ENCODE data around the gene PSMA6. TPM values are rescaled to one million over a fixed set of nuclear protein-coding genes. Genes with fewer than 3 reads are reported as not detected.

PSMA6 gene
- total and polyA plus RNA-seq, 2 of the 13 experiments (the other 11 are each of a cell fraction or from before 2014, with no cell fraction given), result 525 to 1,109 TPM

DNA sequence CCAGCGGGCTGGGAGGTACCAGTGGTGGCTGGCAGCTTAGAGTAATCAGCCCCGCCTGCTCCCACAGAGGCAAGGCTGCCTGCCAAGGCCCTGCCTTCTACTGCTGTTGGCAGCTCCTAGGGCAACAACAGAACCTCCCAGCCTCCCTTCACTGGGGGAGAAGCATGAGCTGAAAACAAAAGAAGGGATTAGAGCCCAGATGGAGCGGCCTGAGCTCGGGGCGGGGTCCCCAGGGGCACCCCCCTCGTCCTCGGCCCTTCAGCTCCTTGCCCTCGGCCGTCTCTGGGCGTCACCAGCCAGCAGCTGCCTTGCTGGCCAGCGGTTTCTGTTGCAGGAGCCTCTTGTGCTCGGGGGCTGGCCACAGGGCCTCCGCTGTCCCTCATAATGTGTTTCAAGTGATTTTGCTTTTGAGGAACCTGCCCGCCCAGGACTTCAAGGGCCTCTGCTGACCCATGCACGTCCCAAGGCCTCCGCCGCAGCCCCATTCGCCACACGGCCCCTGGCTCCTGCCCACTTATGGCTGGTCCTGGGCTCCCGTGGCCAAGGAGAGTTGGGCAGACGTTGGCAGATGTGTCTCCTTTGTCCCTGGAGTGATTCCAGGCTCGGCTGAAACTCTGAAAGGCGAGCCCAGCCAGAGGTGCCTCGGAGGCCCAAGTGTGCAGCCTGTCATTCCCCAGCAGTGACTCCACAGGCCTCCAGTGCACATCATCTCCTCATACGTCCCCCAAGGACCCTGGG, 49.7 kb downstream of the PSMA6 start (continued):
- TF ChIP-seq SALL2 (CRISPR knock-in tag; IDR thresholded peaks at IDR 0.05) (peak; percentile 71; the same call in 1 of the 2 replicates), ZEB1 (IDR thresholded peaks at IDR 0.05; ENCODE audit: insufficient replicate concordance, low read depth) (no peak), ZBTB21 (CRISPR knock-in tag; IDR thresholded peaks at IDR 0.05) (no peak), POGZ (CRISPR knock-in tag; IDR thresholded peaks at IDR 0.05) (peak; percentile 55; the same call in 1 of the 2 replicates), NKX3-1 (CRISPR knock-in tag; IDR thresholded peaks at IDR 0.05) (0 out of 2 replicates have a peak, but pooled peaks have one; percentile 58), ZC3H13 (CRISPR knock-in tag; IDR thresholded peaks at IDR 0.05) (no peak), ZNF367 (CRISPR knock-in tag; IDR thresholded peaks at IDR 0.05; ENCODE audit: borderline replicate concordance) (no peak), HOXA7 (CRISPR knock-in tag; IDR thresholded peaks at IDR 0.05) (no peak), ZNF790 (CRISPR knock-in tag; IDR thresholded peaks at IDR 0.05; ENCODE audit: borderline replicate concordance) (no peak), HES4 (CRISPR knock-in tag; IDR thresholded peaks at IDR 0.05; ENCODE audit: borderline replicate concordance) (no peak)
- TF ChIP-seq, protein P1, sequence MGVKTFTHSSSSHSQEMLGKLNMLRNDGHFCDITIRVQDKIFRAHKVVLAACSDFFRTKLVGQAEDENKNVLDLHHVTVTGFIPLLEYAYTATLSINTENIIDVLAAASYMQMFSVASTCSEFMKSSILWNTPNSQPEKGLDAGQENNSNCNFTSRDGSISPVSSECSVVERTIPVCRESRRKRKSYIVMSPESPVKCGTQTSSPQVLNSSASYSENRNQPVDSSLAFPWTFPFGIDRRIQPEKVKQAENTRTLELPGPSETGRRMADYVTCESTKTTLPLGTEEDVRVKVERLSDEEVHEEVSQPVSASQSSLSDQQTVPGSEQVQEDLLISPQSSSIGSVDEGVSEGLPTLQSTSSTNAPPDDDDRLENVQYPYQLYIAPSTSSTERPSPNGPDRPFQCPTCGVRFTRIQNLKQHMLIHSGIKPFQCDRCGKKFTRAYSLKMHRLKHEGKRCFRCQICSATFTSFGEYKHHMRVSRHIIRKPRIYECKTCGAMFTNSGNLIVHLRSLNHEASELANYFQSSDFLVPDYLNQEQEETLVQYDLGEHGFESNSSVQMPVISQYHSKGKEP (CRISPR knock-in tag; IDR thresholded peaks at IDR 0.05), result no peak
- TF ChIP-seq, protein P2, sequence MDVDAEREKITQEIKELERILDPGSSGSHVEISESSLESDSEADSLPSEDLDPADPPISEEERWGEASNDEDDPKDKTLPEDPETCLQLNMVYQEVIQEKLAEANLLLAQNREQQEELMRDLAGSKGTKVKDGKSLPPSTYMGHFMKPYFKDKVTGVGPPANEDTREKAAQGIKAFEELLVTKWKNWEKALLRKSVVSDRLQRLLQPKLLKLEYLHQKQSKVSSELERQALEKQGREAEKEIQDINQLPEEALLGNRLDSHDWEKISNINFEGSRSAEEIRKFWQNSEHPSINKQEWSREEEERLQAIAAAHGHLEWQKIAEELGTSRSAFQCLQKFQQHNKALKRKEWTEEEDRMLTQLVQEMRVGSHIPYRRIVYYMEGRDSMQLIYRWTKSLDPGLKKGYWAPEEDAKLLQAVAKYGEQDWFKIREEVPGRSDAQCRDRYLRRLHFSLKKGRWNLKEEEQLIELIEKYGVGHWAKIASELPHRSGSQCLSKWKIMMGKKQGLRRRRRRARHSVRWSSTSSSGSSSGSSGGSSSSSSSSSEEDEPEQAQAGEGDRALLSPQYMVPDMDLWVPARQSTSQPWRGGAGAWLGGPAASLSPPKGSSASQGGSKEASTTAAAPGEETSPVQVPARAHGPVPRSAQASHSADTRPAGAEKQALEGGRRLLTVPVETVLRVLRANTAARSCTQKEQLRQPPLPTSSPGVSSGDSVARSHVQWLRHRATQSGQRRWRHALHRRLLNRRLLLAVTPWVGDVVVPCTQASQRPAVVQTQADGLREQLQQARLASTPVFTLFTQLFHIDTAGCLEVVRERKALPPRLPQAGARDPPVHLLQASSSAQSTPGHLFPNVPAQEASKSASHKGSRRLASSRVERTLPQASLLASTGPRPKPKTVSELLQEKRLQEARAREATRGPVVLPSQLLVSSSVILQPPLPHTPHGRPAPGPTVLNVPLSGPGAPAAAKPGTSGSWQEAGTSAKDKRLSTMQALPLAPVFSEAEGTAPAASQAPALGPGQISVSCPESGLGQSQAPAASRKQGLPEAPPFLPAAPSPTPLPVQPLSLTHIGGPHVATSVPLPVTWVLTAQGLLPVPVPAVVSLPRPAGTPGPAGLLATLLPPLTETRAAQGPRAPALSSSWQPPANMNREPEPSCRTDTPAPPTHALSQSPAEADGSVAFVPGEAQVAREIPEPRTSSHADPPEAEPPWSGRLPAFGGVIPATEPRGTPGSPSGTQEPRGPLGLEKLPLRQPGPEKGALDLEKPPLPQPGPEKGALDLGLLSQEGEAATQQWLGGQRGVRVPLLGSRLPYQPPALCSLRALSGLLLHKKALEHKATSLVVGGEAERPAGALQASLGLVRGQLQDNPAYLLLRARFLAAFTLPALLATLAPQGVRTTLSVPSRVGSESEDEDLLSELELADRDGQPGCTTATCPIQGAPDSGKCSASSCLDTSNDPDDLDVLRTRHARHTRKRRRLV (CRISPR knock-in tag; IDR thresholded peaks at IDR 0.05), result no peak
- TF ChIP-seq, protein P3, sequence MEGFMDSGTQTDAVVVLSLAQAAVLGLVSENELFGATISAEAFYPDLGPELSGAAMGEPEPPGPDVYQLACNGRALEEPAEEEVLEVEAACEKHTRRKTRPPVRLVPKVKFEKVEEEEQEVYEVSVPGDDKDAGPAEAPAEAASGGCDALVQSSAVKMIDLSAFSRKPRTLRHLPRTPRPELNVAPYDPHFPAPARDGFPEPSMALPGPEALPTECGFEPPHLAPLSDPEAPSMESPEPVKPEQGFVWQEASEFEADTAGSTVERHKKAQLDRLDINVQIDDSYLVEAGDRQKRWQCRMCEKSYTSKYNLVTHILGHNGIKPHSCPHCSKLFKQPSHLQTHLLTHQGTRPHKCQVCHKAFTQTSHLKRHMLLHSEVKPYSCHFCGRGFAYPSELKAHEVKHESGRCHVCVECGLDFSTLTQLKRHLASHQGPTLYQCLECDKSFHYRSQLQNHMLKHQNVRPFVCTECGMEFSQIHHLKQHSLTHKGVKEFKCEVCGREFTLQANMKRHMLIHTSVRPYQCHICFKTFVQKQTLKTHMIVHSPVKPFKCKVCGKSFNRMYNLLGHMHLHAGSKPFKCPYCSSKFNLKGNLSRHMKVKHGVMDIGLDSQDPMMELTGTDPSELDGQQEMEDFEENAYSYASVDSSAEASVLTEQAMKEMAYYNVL (CRISPR knock-in tag; IDR thresholded peaks at IDR 0.05; ENCODE audit: borderline replicate concordance), result no peak
- TF ChIP-seq, protein P4, sequence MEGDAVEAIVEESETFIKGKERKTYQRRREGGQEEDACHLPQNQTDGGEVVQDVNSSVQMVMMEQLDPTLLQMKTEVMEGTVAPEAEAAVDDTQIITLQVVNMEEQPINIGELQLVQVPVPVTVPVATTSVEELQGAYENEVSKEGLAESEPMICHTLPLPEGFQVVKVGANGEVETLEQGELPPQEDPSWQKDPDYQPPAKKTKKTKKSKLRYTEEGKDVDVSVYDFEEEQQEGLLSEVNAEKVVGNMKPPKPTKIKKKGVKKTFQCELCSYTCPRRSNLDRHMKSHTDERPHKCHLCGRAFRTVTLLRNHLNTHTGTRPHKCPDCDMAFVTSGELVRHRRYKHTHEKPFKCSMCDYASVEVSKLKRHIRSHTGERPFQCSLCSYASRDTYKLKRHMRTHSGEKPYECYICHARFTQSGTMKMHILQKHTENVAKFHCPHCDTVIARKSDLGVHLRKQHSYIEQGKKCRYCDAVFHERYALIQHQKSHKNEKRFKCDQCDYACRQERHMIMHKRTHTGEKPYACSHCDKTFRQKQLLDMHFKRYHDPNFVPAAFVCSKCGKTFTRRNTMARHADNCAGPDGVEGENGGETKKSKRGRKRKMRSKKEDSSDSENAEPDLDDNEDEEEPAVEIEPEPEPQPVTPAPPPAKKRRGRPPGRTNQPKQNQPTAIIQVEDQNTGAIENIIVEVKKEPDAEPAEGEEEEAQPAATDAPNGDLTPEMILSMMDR (CRISPR knock-in tag; IDR thresholded peaks at IDR 0.05), result no peak
- TF ChIP-seq, protein P5, sequence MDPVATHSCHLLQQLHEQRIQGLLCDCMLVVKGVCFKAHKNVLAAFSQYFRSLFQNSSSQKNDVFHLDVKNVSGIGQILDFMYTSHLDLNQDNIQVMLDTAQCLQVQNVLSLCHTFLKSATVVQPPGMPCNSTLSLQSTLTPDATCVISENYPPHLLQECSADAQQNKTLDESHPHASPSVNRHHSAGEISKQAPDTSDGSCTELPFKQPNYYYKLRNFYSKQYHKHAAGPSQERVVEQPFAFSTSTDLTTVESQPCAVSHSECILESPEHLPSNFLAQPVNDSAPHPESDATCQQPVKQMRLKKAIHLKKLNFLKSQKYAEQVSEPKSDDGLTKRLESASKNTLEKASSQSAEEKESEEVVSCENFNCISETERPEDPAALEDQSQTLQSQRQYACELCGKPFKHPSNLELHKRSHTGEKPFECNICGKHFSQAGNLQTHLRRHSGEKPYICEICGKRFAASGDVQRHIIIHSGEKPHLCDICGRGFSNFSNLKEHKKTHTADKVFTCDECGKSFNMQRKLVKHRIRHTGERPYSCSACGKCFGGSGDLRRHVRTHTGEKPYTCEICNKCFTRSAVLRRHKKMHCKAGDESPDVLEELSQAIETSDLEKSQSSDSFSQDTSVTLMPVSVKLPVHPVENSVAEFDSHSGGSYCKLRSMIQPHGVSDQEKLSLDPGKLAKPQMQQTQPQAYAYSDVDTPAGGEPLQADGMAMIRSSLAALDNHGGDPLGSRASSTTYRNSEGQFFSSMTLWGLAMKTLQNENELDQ (CRISPR knock-in tag; IDR thresholded peaks at IDR 0.05; ENCODE audit: borderline replicate concordance), result no peak
